Colon (tissue), 2 donors: Measurements from ENCODE around the gene NAT16.

ENCODE experiments used
- FAIRE-seq: peaks from 2 replicates; lab custom pipeline; 2012; peaks lifted over from hg19 to GRCh38; lab: Jason Lieb, UNC
- donor health status: control.
- donor health status: control.

NAT16 gene

DNA sequence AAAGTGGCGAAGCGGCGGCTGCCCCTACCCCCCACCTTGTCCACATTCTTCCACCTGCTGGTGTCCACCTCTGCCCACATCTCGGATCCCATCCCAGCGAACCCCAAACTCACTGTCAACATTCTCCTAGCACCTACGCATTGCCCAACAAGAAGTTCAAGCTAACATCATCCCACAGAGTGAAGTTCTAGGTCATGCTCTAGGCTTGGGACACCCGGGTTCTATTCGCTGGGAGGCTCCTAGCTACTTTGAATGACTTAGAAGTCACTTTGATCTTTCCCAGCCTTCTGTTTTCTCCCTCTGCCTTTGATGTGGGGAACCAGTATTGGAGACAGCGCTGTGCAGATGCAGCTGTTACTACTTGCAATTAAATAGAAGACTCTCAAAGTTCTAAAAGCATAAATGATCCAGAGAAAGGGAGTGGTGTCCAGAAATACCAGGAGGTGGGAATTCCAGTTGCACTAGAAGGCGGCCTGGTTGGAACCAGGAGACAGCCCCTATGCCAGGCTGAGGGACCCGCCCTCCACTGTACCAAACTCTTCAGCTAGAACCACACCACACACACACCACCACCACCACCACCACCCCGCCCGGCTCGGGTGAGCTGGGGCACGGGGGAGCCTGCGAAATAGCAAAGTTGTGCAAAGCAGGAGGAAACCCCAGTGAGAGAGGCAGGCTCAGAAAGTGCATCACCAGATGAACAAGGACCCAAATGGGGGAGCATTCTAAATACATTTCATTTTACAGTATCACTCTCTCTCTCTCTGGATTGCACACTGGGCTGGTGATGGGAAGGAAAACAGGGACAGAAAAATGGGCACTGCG, 9.3 kb downstream of the NAT16 start:
- FAIRE-seq = no peak

DNA sequence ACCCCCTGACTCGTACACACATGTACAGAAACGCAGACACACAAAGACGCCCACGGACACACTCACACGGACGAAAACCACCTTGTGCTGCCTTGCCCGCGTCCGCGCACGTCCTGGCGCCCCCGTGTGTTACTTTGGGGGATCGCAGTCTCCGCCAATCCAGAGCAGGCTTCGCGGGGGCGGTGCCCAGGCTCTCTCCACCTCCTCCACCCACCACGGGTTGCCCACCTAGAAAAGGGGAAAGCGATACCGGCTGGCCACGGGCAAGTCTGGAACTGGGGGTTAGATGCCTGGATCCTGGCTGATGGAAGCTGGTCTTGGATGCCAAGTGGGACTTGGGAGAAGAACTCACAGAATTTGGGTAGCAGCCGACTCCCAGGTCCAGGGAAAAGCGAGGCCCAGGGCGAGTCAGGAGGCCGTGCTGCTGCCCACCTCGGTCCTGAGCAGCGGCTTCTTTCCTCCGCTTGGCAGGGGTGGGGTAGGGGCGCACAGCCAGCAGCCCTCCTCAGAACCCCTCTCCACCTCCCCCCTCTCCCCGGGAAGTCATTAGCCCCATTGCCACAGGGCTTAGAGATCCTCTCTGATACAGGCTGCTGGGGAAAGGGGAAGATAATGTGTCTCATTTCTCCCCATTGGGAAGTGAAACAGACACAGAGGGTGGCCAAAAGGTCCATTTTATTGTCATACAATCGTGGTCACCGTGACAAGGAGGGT, 10.1 kb downstream of the NAT16 start:
- no peak for FAIRE-seq

DNA sequence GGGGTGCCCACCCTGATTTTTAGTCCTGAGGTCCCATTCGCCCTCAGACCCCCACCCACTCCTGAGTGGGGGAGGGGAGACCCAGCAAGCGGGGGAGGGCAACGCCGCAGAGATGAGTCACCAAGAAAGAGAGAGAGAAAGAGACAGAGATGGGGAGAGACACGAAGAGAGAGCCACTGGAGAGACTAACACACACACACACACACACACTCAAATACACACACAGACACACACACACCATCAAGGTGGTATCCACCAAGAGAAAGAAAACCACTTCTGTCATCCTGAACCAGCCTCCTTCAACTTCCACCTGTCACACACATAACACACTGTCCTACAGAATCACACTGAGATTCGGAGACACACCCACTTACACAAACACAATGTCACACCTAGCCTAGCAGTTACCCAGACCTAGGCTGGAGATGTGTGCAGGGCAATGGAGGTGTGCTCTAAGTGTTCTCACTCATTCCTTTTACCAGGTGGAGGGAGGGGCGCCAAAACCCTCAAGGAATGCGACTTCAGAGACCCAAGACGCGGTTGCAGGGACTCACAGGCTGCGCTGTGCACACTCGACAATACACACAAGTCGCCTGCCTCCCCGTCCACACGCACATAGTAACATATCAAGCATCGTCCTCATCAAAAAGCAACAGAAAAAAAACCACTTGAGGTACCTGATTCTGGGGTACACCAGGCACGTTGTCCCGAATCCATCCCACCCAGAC, 10.8 kb downstream of the NAT16 start:
- FAIRE-seq = no peak

DNA sequence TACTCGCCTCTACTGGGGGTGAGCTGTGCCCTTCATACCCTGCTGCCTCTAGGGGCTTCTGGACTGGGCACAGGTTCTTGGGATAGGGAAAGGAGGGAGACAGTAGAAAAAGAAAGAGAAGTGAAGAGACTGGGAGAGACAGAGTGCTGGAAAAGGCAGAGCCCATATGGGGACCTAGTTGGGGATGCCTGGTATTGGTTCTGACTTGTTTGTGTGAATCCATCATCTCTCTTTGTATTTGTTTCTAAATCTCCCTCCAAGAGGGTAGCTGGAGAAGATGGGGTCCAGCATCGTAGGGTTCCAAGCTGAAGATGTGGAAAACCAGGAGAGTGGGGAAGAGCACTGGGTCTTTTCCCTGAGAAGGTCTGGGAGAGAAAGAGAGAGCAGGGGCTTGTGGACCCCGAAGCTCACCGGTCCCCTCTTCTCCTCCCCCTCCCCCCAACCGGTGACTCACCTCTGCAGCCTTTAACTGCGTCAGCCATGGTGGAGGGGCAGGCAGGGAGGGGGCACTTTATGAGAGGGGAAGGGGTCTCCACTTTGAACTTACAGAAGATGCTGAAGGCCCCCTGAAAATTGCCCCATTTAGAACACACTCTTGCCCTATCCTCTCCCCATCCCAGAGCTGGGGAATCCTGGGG, 11.6 kb downstream of the NAT16 start:
- no peak for FAIRE-seq

DNA sequence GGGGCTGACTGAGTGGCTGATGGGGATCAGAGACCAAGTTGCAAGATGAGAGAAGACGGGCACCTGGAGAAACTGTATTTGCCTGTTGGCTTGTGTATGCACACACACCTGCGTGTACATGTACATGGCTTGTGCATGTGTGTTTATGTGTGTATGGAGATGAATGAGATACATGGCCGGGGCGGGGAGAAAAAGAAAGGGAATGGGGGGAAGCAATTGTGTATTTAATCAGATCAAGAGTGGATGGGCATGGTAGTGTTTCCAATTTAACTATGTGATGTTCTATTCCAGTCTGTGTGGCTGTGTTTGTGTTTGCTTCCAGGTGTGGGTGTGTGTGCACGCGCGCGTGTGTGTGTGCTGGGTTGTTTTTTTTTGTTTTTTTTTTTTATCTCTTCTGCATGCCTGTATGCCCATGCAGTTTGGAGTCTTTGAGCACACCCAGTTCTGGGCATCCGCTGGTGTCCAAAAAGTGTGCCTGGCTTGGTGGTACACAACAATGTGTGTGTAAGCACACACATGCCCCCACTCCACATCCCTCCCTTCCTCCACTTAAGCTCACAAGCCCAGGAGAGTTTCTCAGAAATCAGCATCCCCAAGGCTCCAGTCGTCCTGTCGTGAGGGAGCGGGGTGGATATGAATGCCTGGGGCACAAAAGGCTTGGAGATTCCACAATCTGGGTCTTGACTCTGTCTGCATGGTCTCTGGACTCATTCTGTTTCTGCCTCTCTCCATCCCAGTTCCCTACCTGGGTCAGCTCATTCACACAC, 12.3 kb downstream of the NAT16 start:
- FAIRE-seq = no peak

- no peak for FAIRE-seq
These were observed 13.0 kb downstream of the NAT16 start for GRCh38 chr7:101166909-101167644.

DNA sequence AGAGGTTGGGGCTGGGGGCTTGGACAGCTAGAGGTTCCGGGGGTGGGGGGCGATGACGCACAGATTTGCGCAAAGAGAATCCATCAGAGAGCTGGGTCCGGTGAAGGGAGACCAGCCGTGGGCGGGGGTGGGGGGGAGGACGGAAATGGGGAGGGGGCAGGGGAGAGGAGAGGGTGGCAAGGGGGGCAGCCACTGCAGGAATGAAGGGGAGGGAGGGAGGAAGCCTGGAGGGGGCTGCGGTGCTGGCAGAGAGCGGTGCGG, 13.5 kb downstream of the NAT16 start:
- no peak for FAIRE-seq

DNA sequence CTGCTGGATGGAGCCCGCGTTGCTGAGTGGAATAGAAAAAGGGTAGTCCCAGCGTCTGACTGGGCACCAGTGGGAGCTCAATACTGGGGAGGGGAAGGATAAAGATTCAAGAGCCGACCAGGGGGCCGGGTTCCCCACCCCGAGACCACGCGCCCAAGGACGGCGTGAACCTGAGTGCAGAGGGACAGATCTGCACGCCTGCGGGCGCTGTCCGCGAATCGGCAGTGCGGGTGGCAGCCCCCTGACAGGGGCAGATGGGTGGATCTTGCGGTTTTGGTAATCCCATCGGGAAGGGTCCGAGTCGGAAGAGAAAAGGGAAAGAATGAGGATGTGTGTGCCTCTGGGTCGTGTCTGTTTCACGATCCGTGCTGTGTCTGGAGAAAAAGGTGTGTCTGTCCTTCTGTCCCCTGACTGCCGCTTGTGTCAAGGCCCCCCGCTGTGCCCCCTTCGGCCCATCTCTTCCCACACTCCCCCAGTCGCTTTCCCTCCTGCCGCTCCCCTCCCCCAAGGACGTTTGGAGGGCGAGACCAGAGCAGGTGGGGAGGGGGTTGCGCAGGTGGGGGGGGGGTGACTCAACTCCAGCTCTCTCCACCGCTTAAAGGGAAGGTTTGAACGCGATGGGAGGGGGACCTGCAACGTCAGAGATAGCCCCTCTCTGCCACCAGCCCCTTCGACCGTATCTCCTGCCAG, 14.0 kb downstream of the NAT16 start:
- no peak for FAIRE-seq

DNA sequence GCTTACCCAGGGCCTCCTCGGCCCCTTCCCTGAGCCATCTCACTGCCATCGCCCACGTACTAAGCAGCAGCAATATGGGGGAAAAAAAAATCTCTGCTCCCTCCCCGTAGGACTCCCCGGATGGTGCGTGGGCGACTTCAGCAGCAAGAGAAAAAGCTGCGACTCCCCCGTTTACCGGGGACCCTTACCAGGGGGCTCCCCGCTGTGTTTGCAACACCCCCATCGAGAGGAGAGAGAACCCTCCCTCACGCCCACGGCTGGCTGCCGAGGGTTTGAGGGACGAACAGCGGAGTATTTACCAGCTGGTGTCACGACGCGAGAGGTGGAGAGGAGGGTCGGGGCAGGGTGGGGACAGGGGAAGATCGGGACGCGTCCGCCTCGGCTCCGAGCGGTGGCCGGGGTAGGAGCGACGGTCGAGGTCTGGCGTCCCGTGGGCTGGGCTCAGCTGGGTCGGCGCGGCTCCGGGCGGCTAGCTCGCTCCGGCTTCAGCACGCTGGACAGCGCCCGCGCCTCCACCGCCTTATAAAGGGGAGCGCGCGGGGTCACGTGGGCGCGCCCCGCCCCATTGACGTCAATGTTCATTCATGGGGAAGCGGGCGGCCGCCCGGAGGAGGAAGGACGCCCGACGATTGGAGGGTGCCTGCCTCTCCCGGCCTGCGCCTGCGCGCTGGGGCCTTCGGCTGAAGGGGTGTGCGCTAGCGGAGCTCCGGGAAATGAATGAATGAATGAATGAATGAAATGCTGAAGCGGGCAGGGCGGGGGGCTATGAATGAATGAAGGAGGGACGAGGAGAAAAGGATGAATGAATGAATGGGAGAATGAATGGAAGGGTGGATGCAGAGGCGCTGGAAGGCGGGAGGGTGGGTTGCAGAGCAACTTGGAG, 14.8 kb downstream of the NAT16 start, which contains the start of gene VGF:
Gene VGF, minus strand, starts transcription at position 495 of the 883 bp plus-strand sequence. CDS start 726 bp downstream, outside the sequence.
- no peak for FAIRE-seq

- FAIRE-seq = no peak
These were observed 15.8 kb downstream of the NAT16 start for GRCh38 chr7:101164071-101164840.

DNA sequence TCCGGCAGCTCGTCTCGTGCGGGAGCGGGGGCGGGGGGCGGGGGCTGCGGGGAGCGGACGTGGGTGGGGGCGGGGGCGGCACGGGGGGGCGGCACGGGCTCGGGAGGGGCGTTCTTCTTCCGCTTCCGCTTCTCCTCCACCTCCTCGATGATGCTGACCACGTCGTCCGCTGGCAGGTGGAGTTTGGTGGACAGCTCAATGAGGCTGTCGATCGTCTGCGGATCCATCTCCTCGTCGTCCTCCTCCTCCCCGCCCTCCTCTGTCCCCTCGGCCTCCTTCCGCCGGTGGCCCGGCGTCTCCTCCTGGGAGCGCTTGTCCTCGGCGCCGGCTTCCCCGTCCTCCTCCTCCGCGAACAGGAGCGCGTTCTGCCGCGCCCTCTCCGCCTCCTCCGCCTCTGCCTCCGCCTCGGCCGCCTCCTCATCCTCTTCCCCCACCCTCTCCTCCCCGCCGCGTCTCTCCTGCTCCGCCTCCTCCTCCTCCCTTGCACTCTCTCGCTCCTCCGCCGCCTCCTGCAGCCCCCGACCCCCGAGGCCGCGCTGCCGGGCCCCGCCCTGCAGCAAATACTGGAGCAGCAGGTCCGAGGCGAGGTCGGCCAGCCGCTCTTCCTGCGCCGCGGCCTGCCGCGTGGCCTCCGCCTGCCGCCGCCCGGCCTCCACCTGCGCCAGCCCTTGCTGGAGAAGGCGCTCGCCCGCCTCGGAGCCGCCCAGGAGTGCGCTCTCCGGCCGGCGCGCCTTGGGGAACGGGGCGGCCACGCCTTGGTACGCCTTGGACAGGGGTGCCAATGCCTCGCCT, 16.6 kb downstream of the NAT16 start:
- no peak for FAIRE-seq

DNA sequence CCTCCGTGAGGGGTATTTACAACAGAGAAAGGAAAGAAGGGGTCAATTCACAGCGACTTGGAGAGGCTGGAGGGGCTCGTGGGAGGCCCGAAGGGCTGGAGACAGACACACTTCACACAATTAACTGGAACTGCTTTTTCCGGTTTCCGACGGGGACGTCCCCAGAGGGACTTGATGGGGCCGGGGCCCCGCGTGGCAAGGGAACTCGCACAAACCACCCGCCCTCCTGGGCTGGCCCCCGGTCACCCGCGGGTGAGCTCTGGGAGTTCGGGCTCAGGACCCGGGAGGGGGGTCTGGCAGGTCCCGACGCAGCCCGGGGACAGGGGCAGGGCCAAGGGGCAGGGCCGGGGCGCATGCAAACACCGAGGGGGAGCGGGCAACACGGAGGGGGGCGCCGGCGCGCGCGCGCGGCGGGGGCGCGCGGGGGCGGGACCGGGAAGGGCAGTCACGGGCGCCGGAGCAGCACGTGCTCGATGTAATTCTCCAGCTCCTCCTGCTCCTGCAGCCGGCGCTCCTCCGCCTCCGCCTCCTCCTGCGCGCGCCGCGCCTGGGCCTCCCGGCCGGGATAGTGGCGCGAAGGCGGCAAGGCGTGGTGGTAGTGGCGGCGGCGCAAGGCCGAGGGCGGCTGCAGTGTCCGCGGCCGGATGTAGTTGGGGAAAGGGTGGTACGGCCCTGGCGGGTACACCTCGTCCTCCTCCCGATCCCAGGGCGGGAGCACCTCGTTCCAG, 17.4 kb downstream of the NAT16 start:
- no peak for FAIRE-seq

DNA sequence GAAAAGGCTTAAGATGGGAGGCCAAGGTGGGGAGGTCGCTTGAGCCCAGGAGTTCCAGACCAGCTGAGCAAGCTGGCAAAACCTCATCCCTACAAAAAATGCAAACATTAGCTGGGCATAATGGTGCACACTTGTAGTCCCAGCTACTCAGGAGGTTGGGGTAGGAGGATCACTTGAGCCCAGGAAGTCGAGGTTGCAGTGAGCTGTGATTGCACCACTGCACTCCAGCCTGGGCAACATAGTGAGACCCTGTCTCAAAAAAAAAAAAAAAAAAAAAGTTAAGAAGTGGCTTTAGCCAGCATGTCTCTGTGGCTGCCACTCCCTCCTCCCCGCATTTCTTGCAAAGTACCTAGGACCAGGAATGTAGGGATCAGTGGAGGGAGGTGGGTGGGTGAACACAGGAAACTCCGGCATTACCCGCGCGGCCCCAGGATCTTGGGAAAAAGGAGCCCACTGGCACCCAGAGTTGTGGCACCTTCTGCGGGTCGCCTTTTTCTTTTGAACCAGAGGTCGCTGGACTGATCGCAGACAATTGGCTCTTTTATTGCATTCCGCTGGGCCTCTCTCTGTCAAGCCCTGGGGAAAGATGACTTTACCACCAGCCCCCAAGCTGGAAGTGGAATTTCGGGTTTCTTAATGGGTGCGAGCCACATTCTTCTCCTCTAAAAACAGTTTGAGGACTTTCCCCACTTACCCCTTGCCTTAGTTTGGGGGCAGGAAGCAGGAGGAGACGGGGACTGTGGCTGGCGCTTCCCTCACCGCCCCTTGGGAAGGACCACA, 18.2 kb downstream of the NAT16 start:
- no peak for FAIRE-seq

GRCh38 chr7:101160910-101161309, 19.2 kb downstream of the NAT16 start:
- no peak for FAIRE-seq

GRCh38 chr7:101159696-101160674, 20.1 kb downstream of the NAT16 start:
- FAIRE-seq = no peak
